GM12892 (cell line): Measurements from ENCODE around the gene EIF3C.
"Not testable (repeated sequence)": the region's sequence is repeated elsewhere in the genome, so short reads cannot be mapped to it uniquely, and the experiment has no call there.

Experiments used
- POLR2A ChIP-seq: IDR thresholded peaks from 2 replicates; pipeline ENCODE4 v1.6.1; 2011; ENCODE audit warnings: low read depth, low read length, control low read depth
- POLR2AphosphoS5 ChIP-seq: IDR thresholded peaks from 2 replicates; pipeline ENCODE4 v1.6.1; 2011; ENCODE audit warnings: low read depth, low read length, control low read depth

DNA sequence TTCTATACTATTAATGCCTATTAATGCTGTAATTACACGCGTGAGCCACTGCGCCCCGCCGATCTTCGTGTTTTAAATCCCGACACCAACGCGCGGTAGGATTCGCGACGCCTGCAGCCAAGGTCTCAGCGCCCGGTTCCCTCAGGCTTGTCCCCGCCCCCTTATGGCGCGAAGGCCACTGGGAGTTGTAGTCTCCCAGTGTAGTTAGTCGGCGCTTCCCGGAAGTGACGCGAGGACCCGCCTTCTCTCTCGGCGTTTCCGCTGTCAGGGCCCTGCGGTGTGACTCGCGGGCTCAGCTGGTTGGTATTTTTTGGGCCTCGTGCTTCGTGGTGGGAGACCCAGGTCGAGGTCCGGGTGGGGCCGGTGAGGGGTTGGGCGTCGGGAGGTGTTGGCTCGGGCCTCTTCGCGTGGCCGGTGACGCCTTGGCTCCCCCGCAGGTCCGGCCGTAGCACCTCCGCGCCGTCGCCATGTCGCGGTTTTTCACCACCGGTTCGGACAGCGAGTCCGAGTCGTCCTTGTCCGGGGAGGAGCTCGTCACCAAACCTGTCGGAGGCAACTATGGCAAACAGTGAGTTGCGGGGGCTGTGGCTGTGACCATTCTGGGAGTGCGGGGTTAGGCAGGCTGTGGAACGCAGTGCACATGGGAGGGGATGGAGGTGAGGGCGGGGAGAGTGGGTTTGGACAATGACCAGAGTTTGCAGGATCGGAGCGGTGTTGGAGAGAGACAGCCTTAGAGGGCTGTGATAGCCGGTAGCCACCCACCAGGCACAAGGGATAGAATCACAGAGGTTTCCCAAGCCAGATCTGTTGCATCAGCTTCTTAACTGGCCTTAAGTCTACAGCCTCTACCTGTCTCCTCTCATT is at the start of gene EIF3C:
- not testable (repeated sequence) for TF ChIP-seq POLR2A, POLR2AphosphoS5
